Mammary epithelial cell (primary cell): ENCODE measurements around the gene SP2.

Source experiments
- EZH2 ChIP-seq: IDR thresholded peaks from 2 replicates; pipeline ENCODE4 v1.6.1; 2012; ENCODE audit warnings: low read length, inconsistent platforms, borderline replicate concordance
- TF ChIP-seq, protein P1 (sequence below), 2 donors: IDR thresholded peaks in 1 of 2; conservative IDR thresholded peaks in 1 of 2; 2 replicates each; pipeline ENCODE4 v1.5.1; 2011 to 2012; ENCODE audit warnings: inconsistent platforms in 2 of 2, low read length in 2 of 2, mild to moderate bottlenecking in 2 of 2, control low read depth in 1 of 2, low read depth in 1 of 2; ENCODE audit not compliant: insufficient read depth in 1 of 2; ENCODE audit errors: extremely low read depth in 1 of 2

DNA sequence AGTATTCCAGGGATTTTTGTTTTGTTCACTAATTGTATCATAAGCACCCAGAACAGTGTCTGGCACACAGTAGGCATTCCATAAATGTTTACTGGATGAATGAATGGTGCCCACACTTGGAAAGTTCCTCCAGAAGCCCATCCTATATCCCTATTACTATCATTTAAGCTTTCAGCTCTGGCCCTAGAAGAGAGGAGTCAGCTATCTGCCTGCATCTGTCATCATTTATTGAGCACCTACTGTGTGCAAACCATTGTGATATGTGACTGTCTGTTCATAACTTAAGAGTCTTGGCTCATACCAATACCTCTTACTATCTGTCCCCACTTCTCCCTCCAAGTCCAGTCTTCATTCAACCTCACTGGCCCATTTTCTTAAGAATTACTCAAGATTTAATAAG, 25.0 kb upstream of the SP2 start:
- TF ChIP-seq, protein P1, sequence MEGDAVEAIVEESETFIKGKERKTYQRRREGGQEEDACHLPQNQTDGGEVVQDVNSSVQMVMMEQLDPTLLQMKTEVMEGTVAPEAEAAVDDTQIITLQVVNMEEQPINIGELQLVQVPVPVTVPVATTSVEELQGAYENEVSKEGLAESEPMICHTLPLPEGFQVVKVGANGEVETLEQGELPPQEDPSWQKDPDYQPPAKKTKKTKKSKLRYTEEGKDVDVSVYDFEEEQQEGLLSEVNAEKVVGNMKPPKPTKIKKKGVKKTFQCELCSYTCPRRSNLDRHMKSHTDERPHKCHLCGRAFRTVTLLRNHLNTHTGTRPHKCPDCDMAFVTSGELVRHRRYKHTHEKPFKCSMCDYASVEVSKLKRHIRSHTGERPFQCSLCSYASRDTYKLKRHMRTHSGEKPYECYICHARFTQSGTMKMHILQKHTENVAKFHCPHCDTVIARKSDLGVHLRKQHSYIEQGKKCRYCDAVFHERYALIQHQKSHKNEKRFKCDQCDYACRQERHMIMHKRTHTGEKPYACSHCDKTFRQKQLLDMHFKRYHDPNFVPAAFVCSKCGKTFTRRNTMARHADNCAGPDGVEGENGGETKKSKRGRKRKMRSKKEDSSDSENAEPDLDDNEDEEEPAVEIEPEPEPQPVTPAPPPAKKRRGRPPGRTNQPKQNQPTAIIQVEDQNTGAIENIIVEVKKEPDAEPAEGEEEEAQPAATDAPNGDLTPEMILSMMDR (conservative IDR thresholded peaks at IDR 0.05 in 1 of 2, IDR thresholded peaks at IDR 0.05 in 1 of 2; ENCODE audit: extremely low read depth in 1 of 2, insufficient read depth in 1 of 2, low read depth in 1 of 2, low read length in 2 of 2), result no peak
- TF ChIP-seq EZH2, result no peak
